ENCODE data around the gene OR8H1. TPM values are rescaled to one million over a fixed set of nuclear protein-coding genes. Genes with fewer than 3 reads are reported as not detected.
A peak's percentile ranks its signal among the peaks of the same experiment; 100 is the strongest.

OR8H1 gene
- total and polyA plus RNA-seq, 2 of the 8 experiments (the other 6 are each of a cell fraction or from before 2014, with no cell fraction given) = not detected

DNA sequence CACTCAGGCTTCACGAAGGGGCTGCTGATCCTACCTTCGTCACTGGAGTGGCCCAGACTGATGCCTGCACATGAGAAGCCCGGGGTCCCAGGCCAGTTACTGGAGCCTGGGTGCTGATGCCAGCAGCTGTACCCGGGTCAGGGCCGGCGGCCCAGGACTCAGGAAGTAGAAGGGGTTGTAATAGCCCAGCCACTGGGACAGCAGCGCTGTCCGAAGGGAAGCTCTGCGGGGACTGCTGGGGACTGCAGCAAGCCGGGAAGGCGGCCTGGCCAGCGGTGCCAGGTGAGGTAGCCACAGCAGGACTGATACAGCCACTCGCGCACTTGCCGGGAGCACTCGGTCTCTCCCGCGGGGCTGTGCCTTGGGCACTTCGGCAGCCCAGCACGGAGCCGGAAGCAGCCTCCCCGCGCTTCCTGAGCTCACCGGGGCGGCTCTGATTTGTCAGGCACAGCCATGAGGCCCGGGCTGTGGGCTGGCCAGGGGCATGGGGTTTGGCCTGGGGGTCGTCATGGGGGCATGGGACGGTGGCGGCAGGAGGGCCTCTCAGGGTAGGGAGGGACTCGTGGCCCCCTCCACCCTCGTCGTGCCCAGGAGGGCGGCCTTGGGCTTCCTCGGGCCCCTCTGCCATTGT, 39.9 kb upstream of the OR8H1 start:
- Histone ChIP-seq H3K23ac (ENCODE audit: insufficient read length) (no peak overlapping the region), H3K9me3 (ENCODE audit: insufficient read depth in 2 of 2, low read depth in 1 of 2, low read length in 1 of 2) (peaks cover 0 to 4% of the 10 kb centered on the region in 2 experiments; a peak in 1 of 4 replicates), H3K4ac (replicated peaks; ENCODE audit: insufficient read length, low read depth, low read length) (no peak overlapping the region), H4K91ac (replicated peaks; ENCODE audit: insufficient read length, low read length) (no peak overlapping the region), H3K9ac (replicated peaks in 1 of 4; ENCODE audit: extremely low read depth in 1 of 4, low read depth in 3 of 4, low read length in 3 of 4) (no peak overlapping the region), H2BK120ac (replicated peaks; ENCODE audit: low read depth, low read length) (no peak overlapping the region), H3K27me3 (replicated peaks in 1 of 4; ENCODE audit: control insufficient read depth in 3 of 4, extremely low read depth in 1 of 4, insufficient read depth in 3 of 4, low read length in 3 of 4) (no peaks in the 10 kb centered on the region), H3K36me3 (ENCODE audit: control insufficient read depth in 2 of 4, insufficient read depth in 4 of 4, low read length in 3 of 4) (no peaks in the 10 kb centered on the region), H3K79me2 (ENCODE audit: control insufficient read depth in 1 of 2, insufficient read depth in 2 of 2, low read length in 2 of 2) (no peaks in the 10 kb centered on the region), H2BK20ac (ENCODE audit: low read length) (no peak overlapping the region), H4K8ac (ENCODE audit: extremely low read depth, insufficient read depth, low read length) (peak overlapping the region; percentile 69), H3K4me3 (ENCODE audit: extremely low read depth in 1 of 4, insufficient read depth in 2 of 4, low read depth in 3 of 4, low read length in 4 of 4) (no peak overlapping the region), H3K27ac (ENCODE audit: low read depth, low read length) (no peak overlapping the region), H3K4me2 (ENCODE audit: insufficient read depth in 1 of 2, low read depth in 2 of 2, low read length in 2 of 2) (no peak overlapping the region), H3K79me1 (ENCODE audit: low read depth, low read length) (no peaks in the 10 kb centered on the region), H3K4me1 (replicated peaks in 1 of 4; ENCODE audit: control insufficient read depth in 3 of 4, insufficient read depth in 4 of 4, low read length in 3 of 4) (no peaks in the 10 kb centered on the region), H3K56ac (replicated peaks; ENCODE audit: insufficient read length, low read depth, low read length) (no peak overlapping the region), H2BK12ac (ENCODE audit: low read depth, low read length) (no peak overlapping the region), H2BK15ac (ENCODE audit: low read length) (no peak overlapping the region), H2AFZ (ENCODE audit: low read length) (peak overlapping the region; percentile 39; the same call in 1 of the 2 replicates), H3K14ac (ENCODE audit: insufficient read length) (no peak overlapping the region), H2AK5ac (ENCODE audit: low read depth, low read length) (no peak overlapping the region), H2BK5ac (ENCODE audit: low read depth, low read length) (no peak overlapping the region), H4K5ac (ENCODE audit: insufficient read length, low read depth, low read length) (no peak overlapping the region), H3K23me2 (ENCODE audit: low read depth, low read length) (no peaks in the 10 kb centered on the region), H4K20me1 (replicated peaks in 1 of 2; ENCODE audit: control insufficient read depth in 1 of 2, insufficient read depth in 2 of 2, low read length in 2 of 2) (no peaks in the 10 kb centered on the region), H3K18ac (ENCODE audit: extremely low read depth, low read length) (no peak overlapping the region)
- DNase-seq (ENCODE audit: low read depth in 1 of 2, low spot score in 2 of 2) (no peak), FAIRE-seq (no peak)
- 95% methylated on average over 31 of the region's 34 CpGs; no CpG with 5 or more reads in 1 of the 2 experiments for WGBS, 2 experiments (ENCODE audit: extremely low coverage in 1 of 2, insufficient coverage in 1 of 2, insufficient read length in 1 of 2, insufficient replicate concordance in 2 of 2, low coverage in 1 of 2, low lambda C conversion rate in 2 of 2, missing lambda C conversion rate in 1 of 2)
- CTCF ChIA-PET (ENCODE audit: partially characterized antibody) = no interaction called here
- POLR2A ChIA-PET (ENCODE audit: partially characterized antibody) = no interaction called here
- TF ChIP-seq CBX5 (IDR thresholded peaks at IDR 0.05; ENCODE audit: low read depth, low read length) = no peak
- TF ChIP-seq ZNF274 (IDR thresholded peaks at IDR 0.05; ENCODE audit: borderline replicate concordance, extremely low read depth, low read length) = no peak
- no peak for TF ChIP-seq SIN3A (conservative IDR thresholded peaks at IDR 0.05 in 1 of 2, IDR thresholded peaks at IDR 0.05 in 1 of 2; ENCODE audit: low read depth in 1 of 2, low read length in 2 of 2)
- no peak for TF ChIP-seq HDAC2 (IDR thresholded peaks at IDR 0.05; ENCODE audit: borderline replicate concordance in 1 of 2, low read depth in 2 of 2, low read length in 2 of 2)
- no peak for TF ChIP-seq BRCA1 (IDR thresholded peaks at IDR 0.05; ENCODE audit: low read depth, low read length)
- TF ChIP-seq CEBPB (IDR thresholded peaks at IDR 0.05; ENCODE audit: low read depth, low read length) = no peak
- no peak for TF ChIP-seq EP300 (IDR thresholded peaks at IDR 0.05; ENCODE audit: borderline replicate concordance in 1 of 2, low read depth in 2 of 2, low read length in 2 of 2)
- TF ChIP-seq PHF8 (conservative IDR thresholded peaks at IDR 0.05; ENCODE audit: low read depth, low read length) = no peak
- no peak for TF ChIP-seq CTBP2 (IDR thresholded peaks at IDR 0.05; ENCODE audit: borderline replicate concordance, insufficient read depth, insufficient read length, low read length)
- TF ChIP-seq, protein P1, sequence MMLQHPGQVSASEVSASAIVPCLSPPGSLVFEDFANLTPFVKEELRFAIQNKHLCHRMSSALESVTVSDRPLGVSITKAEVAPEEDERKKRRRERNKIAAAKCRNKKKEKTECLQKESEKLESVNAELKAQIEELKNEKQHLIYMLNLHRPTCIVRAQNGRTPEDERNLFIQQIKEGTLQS (IDR thresholded peaks at IDR 0.05; ENCODE audit: insufficient read depth, low read depth, low read length) = no peak
